ENCODE results near the gene PRKCI.

GRCh38 chr3:170220871-170221270 lies 1.4 kb upstream of the PRKCI start:
- TF ChIP-seq, protein P1, sequence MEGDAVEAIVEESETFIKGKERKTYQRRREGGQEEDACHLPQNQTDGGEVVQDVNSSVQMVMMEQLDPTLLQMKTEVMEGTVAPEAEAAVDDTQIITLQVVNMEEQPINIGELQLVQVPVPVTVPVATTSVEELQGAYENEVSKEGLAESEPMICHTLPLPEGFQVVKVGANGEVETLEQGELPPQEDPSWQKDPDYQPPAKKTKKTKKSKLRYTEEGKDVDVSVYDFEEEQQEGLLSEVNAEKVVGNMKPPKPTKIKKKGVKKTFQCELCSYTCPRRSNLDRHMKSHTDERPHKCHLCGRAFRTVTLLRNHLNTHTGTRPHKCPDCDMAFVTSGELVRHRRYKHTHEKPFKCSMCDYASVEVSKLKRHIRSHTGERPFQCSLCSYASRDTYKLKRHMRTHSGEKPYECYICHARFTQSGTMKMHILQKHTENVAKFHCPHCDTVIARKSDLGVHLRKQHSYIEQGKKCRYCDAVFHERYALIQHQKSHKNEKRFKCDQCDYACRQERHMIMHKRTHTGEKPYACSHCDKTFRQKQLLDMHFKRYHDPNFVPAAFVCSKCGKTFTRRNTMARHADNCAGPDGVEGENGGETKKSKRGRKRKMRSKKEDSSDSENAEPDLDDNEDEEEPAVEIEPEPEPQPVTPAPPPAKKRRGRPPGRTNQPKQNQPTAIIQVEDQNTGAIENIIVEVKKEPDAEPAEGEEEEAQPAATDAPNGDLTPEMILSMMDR (IDR thresholded peaks at IDR 0.05 in 2 of 3, conservative IDR thresholded peaks at IDR 0.05 in 1 of 3; ENCODE audit: borderline replicate concordance in 1 of 3, insufficient read depth in 1 of 3, low read depth in 2 of 3, low read length in 2 of 3) = no peak
- no peak for TF ChIP-seq POLR2A (IDR thresholded peaks at IDR 0.05; ENCODE audit: borderline replicate concordance, extremely low read depth, insufficient read depth, insufficient read length)
- no peak for TF ChIP-seq TCF7L2 (IDR thresholded peaks at IDR 0.05; ENCODE audit: borderline replicate concordance, extremely low read depth, insufficient read depth, insufficient read length)
- TF ChIP-seq EZH2phosphoT487 (IDR thresholded peaks at IDR 0.05; ENCODE audit: borderline replicate concordance) = no peak
- TF ChIP-seq ZNF274 (IDR thresholded peaks at IDR 0.05; ENCODE audit: low read depth, low read length) = no peak

All from HCT116 (cell line).